H1 (cell line): ENCODE results near the gene FAM53C. TPM values are rescaled to one million over a fixed set of nuclear protein-coding genes. Genes with fewer than 3 reads are reported as not detected.

Source experiments
- CTCF ChIA-PET: fragments of 300-600 bp; sonication (Branson Sonifier 250); formaldehyde crosslinking; loops from one replicate; lab custom pipeline; 2021; ENCODE audit not compliant: partially characterized antibody; lab: Charles Lee
- POLR2A ChIA-PET: fragments of 300-600 bp; sonication (Branson Sonifier 250); formaldehyde crosslinking; loops from one replicate; lab custom pipeline; 2021; ENCODE audit warnings: inconsistent platforms; ENCODE audit not compliant: partially characterized antibody; lab: Charles Lee
- DNase-seq, 2 experiments: peaks; one replicate each; pipeline versions ENCODE4 v3.0.0 to v3.0.0-alpha.2; 2010 to 2022; ENCODE audit warnings: low spot score in 2 of 2, low read depth in 1 of 2, mixed read lengths in 1 of 2
- FAIRE-seq: peaks from 2 replicates; lab custom pipeline; 2011; peaks lifted over from hg19 to GRCh38; lab: Jason Lieb, UNC
- H2AFZ ChIP-seq: 2 replicates; pipeline ENCODE4 v1.8.1; 2012; ENCODE audit warnings: low read length, inconsistent platforms
- H2AK5ac ChIP-seq: 2 replicates; pipeline ENCODE4 v1.6.1; 2013; ENCODE audit warnings: low read depth, low read length
- H2BK120ac ChIP-seq: replicated peaks from 2 replicates; pipeline ENCODE3; 2013; ENCODE audit warnings: low read depth, low read length, inconsistent platforms
- H2BK12ac ChIP-seq: 2 replicates; pipeline ENCODE4 v1.6.1; 2013; ENCODE audit warnings: low read depth, low read length
- H2BK15ac ChIP-seq: 2 replicates; pipeline ENCODE4 v1.6.1; 2013; ENCODE audit warnings: low read length
- H2BK20ac ChIP-seq: 2 replicates; pipeline ENCODE4 v1.6.1; 2013; ENCODE audit warnings: low read length
- H2BK5ac ChIP-seq: 2 replicates; pipeline ENCODE4 v1.6.1; 2013; ENCODE audit warnings: low read depth, low read length
- H3K14ac ChIP-seq: 2 replicates; pipeline ENCODE4 v1.6.1; 2013; ENCODE audit warnings: inconsistent platforms; ENCODE audit not compliant: insufficient read length
- H3K18ac ChIP-seq: 2 replicates; pipeline ENCODE4 v1.6.1; 2013; ENCODE audit warnings: low read length; ENCODE audit errors: extremely low read depth
- H3K23ac ChIP-seq: 2 replicates; pipeline ENCODE4 v1.6.1; 2013; ENCODE audit warnings: inconsistent platforms; ENCODE audit not compliant: insufficient read length
- H3K23me2 ChIP-seq: 2 replicates; pipeline ENCODE4 v1.6.1; 2013; ENCODE audit warnings: low read depth, low read length
- H3K27ac ChIP-seq: 2 replicates; pipeline ENCODE4 v1.6.1; 2011; ENCODE audit warnings: low read depth, low read length, inconsistent platforms
- H3K27me3 ChIP-seq, 4 experiments: replicated peaks in 1 of 4; 1 replicate in 1 of 4; 2 replicates in 3 of 4; pipeline versions ENCODE4 v1.6.1 to v1.8.1; 2011 to 2013; ENCODE audit warnings: low read length in 3 of 4, mild to moderate bottlenecking in 3 of 4, inconsistent platforms in 2 of 4, mixed read lengths in 2 of 4, moderate library complexity in 1 of 4; ENCODE audit not compliant: control insufficient read depth in 3 of 4, insufficient read depth in 3 of 4; ENCODE audit errors: extremely low read depth in 1 of 4
- H3K36me3 ChIP-seq, 4 experiments: 2 replicates each; pipeline versions ENCODE4 v1.6.1 to v1.8.1; 2011 to 2013; ENCODE audit warnings: mild to moderate bottlenecking in 4 of 4, low read length in 3 of 4, moderate library complexity in 2 of 4, control low read depth in 1 of 4, inconsistent platforms in 1 of 4; ENCODE audit not compliant: insufficient read depth in 4 of 4, control insufficient read depth in 2 of 4
- H3K4ac ChIP-seq: replicated peaks from 2 replicates; pipeline ENCODE3; 2013; ENCODE audit warnings: low read length, low read depth, mixed read lengths, inconsistent platforms; ENCODE audit not compliant: insufficient read length
- H3K4me1 ChIP-seq, 4 experiments: replicated peaks in 1 of 4; 1 replicate in 1 of 4; 2 replicates in 3 of 4; pipeline versions ENCODE4 v1.6.1 to v1.8.1; 2011 to 2013; ENCODE audit warnings: low read length in 3 of 4, inconsistent platforms in 2 of 4, mixed read lengths in 1 of 4; ENCODE audit not compliant: insufficient read depth in 4 of 4, control insufficient read depth in 3 of 4
- H3K4me2 ChIP-seq, 2 experiments: 2 replicates each; pipeline versions ENCODE4 v1.6.1 to v1.8.1; 2011 to 2013; ENCODE audit warnings: low read depth in 2 of 2, low read length in 2 of 2, control low read depth in 1 of 2, inconsistent platforms in 1 of 2, mild to moderate bottlenecking in 1 of 2; ENCODE audit not compliant: insufficient read depth in 1 of 2
- H3K4me3 ChIP-seq, 4 experiments: fragments of 200-600, 300-600 bp in 1 of 4; sonication (generic), shearing (Covaris generic), sonication (Bioruptor Twin) in 1 of 4; 2 replicates each; pipeline versions ENCODE4 v1.5.1 to v1.8.1; 2011 to 2016; ENCODE audit warnings: low read length in 4 of 4, low read depth in 3 of 4, control low read depth in 2 of 4, inconsistent platforms in 2 of 4, mild to moderate bottlenecking in 2 of 4, mixed read lengths in 1 of 4, moderate library complexity in 1 of 4; ENCODE audit not compliant: insufficient read depth in 2 of 4; ENCODE audit errors: extremely low read depth in 1 of 4
- H3K56ac ChIP-seq: replicated peaks from 2 replicates; pipeline ENCODE3; 2013; ENCODE audit warnings: low read depth, mild to moderate bottlenecking, mixed read lengths, low read length, inconsistent platforms; ENCODE audit not compliant: insufficient read length
- H3K79me1 ChIP-seq: 2 replicates; pipeline ENCODE4 v1.6.1; 2013; ENCODE audit warnings: low read depth, low read length, control low read depth
- H3K79me2 ChIP-seq, 2 experiments: 2 replicates each; pipeline versions ENCODE4 v1.6.1 to v1.8.1; 2012 to 2013; ENCODE audit warnings: low read length in 2 of 2, mild to moderate bottlenecking in 2 of 2, inconsistent platforms in 1 of 2; ENCODE audit not compliant: insufficient read depth in 2 of 2, control insufficient read depth in 1 of 2
- H3K9ac ChIP-seq, 4 experiments: replicated peaks in 1 of 4; 1 replicate in 1 of 4; 2 replicates in 3 of 4; pipeline versions ENCODE4 v1.6.1 to v1.8.1; 2011 to 2013; ENCODE audit warnings: low read depth in 3 of 4, low read length in 3 of 4, control low read depth in 2 of 4, mild to moderate bottlenecking in 2 of 4, moderate library complexity in 2 of 4, inconsistent platforms in 1 of 4; ENCODE audit errors: extremely low read depth in 1 of 4
- H3K9me3 ChIP-seq, 2 experiments: 2 replicates each; pipeline versions ENCODE4 v1.6.1 to v1.8.1; 2012 to 2013; ENCODE audit warnings: mild to moderate bottlenecking in 2 of 2, moderate library complexity in 2 of 2, control low read depth in 1 of 2, inconsistent platforms in 1 of 2, low read depth in 1 of 2, low read length in 1 of 2, mixed read lengths in 1 of 2; ENCODE audit not compliant: insufficient read depth in 2 of 2
- H4K20me1 ChIP-seq, 2 experiments: replicated peaks in 1 of 2; 2 replicates each; pipeline versions ENCODE3 to v1.8.1; 2011 to 2013; ENCODE audit warnings: inconsistent platforms in 2 of 2, low read length in 2 of 2, mild to moderate bottlenecking in 1 of 2; ENCODE audit not compliant: insufficient read depth in 2 of 2, control insufficient read depth in 1 of 2
- H4K5ac ChIP-seq: 2 replicates; pipeline ENCODE4 v1.6.1; 2013; ENCODE audit warnings: low read length, low read depth, mixed read lengths, inconsistent platforms; ENCODE audit not compliant: insufficient read length
- H4K8ac ChIP-seq: 2 replicates; pipeline ENCODE4 v1.8.0; 2013; ENCODE audit warnings: mild to moderate bottlenecking, moderate library complexity, low read length, inconsistent platforms; ENCODE audit not compliant: insufficient read depth; ENCODE audit errors: extremely low read depth
- H4K91ac ChIP-seq: replicated peaks from 2 replicates; pipeline ENCODE3; 2013; ENCODE audit warnings: low read length, mixed read lengths, inconsistent platforms; ENCODE audit not compliant: insufficient read length
- CBX5 ChIP-seq: fragments of 300-800, 300-1000 bp; sonication (generic); IDR thresholded peaks from 2 replicates; pipeline ENCODE4 v1.7.1; 2016; ENCODE audit warnings: antibody characterized with exemption, low read length, low read depth
- GTF2F1 ChIP-seq: IDR thresholded peaks from 2 replicates; pipeline ENCODE4 v1.6.1; 2012; ENCODE audit warnings: low read depth, low read length, improper control_type of control experiment, borderline replicate concordance
- RAD21 ChIP-seq, 2 experiments: IDR thresholded peaks in 1 of 2; conservative IDR thresholded peaks in 1 of 2; 2 replicates each; pipeline ENCODE4 v1.6.1; 2011; ENCODE audit warnings: low read depth in 2 of 2, low read length in 2 of 2, improper control_type of control experiment in 1 of 2, inconsistent platforms in 1 of 2, mild to moderate bottlenecking in 1 of 2, moderate library complexity in 1 of 2
- RBBP5 ChIP-seq: IDR thresholded peaks from 2 replicates; pipeline ENCODE4 v1.7.1; 2012; ENCODE audit warnings: low read depth, mild to moderate bottlenecking, inconsistent platforms, low read length, moderate library complexity, borderline replicate concordance
- SIN3A ChIP-seq, 2 experiments: IDR thresholded peaks in 1 of 2; conservative IDR thresholded peaks in 1 of 2; 2 replicates each; pipeline ENCODE4 v1.6.1; 2011 to 2012; ENCODE audit warnings: low read length in 2 of 2, improper control_type of control experiment in 1 of 2, low read depth in 1 of 2, mild to moderate bottlenecking in 1 of 2
- SIRT6 ChIP-seq: IDR thresholded peaks from one replicate; pipeline ENCODE4 v1.7.1; 2012; ENCODE audit warnings: low read length, inconsistent platforms
- SP1 ChIP-seq: IDR thresholded peaks from 2 replicates; pipeline ENCODE4 v1.6.1; 2011; ENCODE audit warnings: low read depth, low read length
- SUZ12 ChIP-seq: fragments of 200-600 bp; sonication (generic); IDR thresholded peaks from 2 replicates; pipeline ENCODE4 v1.6.1; 2012; ENCODE audit warnings: mild to moderate bottlenecking, inconsistent platforms, low read length, moderate library complexity, mixed read lengths
- TAF1 ChIP-seq: IDR thresholded peaks from 2 replicates; pipeline ENCODE4 v1.6.1; 2011; ENCODE audit warnings: mild to moderate bottlenecking, low read depth, low read length
- ZNF274 ChIP-seq: IDR thresholded peaks from 2 replicates; pipeline ENCODE4 v1.7.0; 2012; ENCODE audit warnings: low read length, borderline replicate concordance; ENCODE audit errors: extremely low read depth
- WGBS, 2 experiments: shearing (Covaris generic) in 1 of 2; methylation state at CpG; one replicate each; pipeline versions ENCODE4 v1.1.6 to v1.1.7; 2013 to 2015; ENCODE audit warnings: low lambda C conversion rate in 2 of 2, mixed read lengths in 2 of 2, inconsistent platforms in 1 of 2, low coverage in 1 of 2, missing lambda C conversion rate in 1 of 2; ENCODE audit not compliant: insufficient replicate concordance in 2 of 2, insufficient coverage in 1 of 2, insufficient read length in 1 of 2; ENCODE audit errors: extremely low coverage in 1 of 2, missing lambda C conversion rate in 1 of 2; 5-methylcytosine and 5-hydroxymethylcytosine counted together
- polyA plus RNA-seq, 7 experiments: library from polyadenylated mRNA; depleted of rRNA in 3 of 7; stranded (reverse) in 5 of 7; unstranded in 2 of 7; fragments of >200 nt in 5 of 7; fragments of 200-250 nt in 2 of 7; gene quantifications; 1 replicate in 5 of 7; 2 replicates in 1 of 7; 4 replicates in 1 of 7; pipeline versions ENCODE4 v1.2.1 to v1.2.3, GENCODE V29; 2011 to 2013; ENCODE audit warnings: missing spikeins in 2 of 7, mixed read lengths in 2 of 7
- total RNA-seq: library from RNA; stranded (reverse); fragmentation: NEBNext Ultra II Directional; extraction: Animal tissue kit (Norgen Biotek cat#: 25700); gene quantifications from 2 replicates; pipeline ENCODE4 v1.2.1, GENCODE V29; 2021

The FAM53C gene
- total and polyA plus RNA-seq, 2 of the 8 experiments (the other 6 are each of a cell fraction or from before 2014, with no cell fraction given) = 57.6 to 75.3 TPM

DNA sequence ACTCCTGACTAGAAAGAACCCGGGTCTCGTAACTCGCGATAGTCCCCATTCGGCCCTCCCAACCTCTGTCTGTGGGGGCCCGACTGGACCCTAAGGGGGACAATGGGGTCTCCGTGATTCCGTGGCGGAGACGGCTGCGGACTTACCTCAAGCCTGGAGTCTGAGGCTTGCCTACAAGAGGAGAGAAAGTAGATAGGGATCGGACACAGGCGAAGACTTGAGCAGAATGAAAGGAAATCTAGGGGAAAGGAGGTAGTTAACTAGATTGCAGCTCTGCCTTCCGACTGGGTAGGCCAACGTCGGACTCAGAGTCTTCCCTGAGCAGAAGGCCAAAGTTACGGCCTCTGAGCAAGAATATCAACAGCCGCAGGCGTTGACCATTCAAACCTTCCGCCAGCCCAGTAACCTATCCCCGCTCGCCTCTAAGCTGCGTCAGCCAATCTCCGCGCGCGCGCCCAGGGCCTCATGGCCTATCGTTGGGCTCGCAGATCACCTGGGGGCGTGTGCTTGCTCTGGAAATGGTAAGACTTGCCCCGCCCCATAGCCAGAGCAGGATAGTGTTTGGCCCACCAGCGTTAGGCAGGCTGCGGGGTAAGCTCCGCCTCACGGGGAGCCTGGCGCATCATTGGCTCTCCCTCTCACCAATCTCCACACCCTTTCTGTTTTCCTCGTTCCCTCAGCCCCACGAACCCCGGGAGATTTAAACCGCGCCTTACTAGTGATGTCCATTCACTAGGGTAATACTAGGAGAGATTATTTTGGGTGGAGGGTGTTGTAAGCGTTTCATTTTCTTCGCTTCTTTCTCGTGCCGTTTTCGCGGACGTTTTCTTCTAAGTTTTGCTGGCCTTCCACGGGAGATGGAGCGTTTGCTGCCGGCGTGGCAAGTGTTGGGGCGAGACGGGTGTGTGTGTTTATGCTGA is 6.4 kb upstream of the FAM53C start, which contains the start of gene CDC25C:
TSS of gene CDC25C (minus strand) at position 356 of the 920 bp plus-strand sequence. CDS start 624 bp downstream, outside the sequence.
- H3K23me2 ChIP-seq = peaks cover 9% of the 10 kb centered on the region
- no peak within 1 kb of the TSS for H2BK120ac ChIP-seq
- no peak within 1 kb of the TSS for H3K56ac ChIP-seq
- H4K91ac ChIP-seq = no peak within 1 kb of the TSS
- H3K9ac ChIP-seq = peak within 1 kb of the TSS; percentile 41 to 97 (median 78)
- peak within 1 kb of the TSS; percentile 65 for H3K4ac ChIP-seq
- DNase-seq = peak; percentile 96 to 97
- H3K4me1 ChIP-seq = peaks cover 0 to 2% (median 0%) of the 10 kb centered on the region in 4 experiments; a peak in 2 of 7 replicates
- WGBS, 2 experiments = 1% methylated on average over 55 of the region's 55 CpGs; no CpG with 5 or more reads in 1 of the 2 experiments
- no peak within 1 kb of the TSS for H2BK15ac ChIP-seq
- H2BK5ac ChIP-seq = peak within 1 kb of the TSS; percentile 72
- FAIRE-seq = peak; percentile 81
- no peak within 1 kb of the TSS for H4K5ac ChIP-seq
- H3K36me3 ChIP-seq = peaks cover 0 to 4% (median 1%) of the 10 kb centered on the region in 4 experiments; a peak in 1 of 8 replicates
- H4K20me1 ChIP-seq = no peaks in the 10 kb centered on the region
- H3K23ac ChIP-seq = no peak within 1 kb of the TSS
- no peak within 1 kb of the TSS; the same call in 1 of the 2 replicates for H2AK5ac ChIP-seq
- no peak within 1 kb of the TSS; the same call in 1 of the 2 replicates for H3K18ac ChIP-seq
- ChIA-PET POLR2A (interaction anchor here (0.7 to 4.7 kb wide), 29 partner anchors 8 to 244 kb away, joined by 3 to 68 read pairs (median 4); partner anchors contain the start of genes BRD8, CDC23, EGR1 and GFRA3), CTCF (interaction anchor here (0.5 to 13.6 kb wide), 6 partner anchors 7 to 110 kb away, joined by 4 to 196 read pairs (median 4); partner anchors contain the start of gene KDM3B)
- H2BK12ac ChIP-seq = peak within 1 kb of the TSS; percentile 46; the same call in 1 of the 2 replicates
- H2BK20ac ChIP-seq = no peak within 1 kb of the TSS
- H3K79me1 ChIP-seq = no peaks in the 10 kb centered on the region; the same call in 1 of the 2 replicates
- peaks cover 0 to 10% of the 10 kb centered on the region in 2 experiments; a peak in 1 of 4 replicates for H3K79me2 ChIP-seq
- no peaks in the 10 kb centered on the region for H3K9me3 ChIP-seq
- H2AFZ ChIP-seq = peak within 1 kb of the TSS; percentile 93
- no peaks in the 10 kb centered on the region for H3K27me3 ChIP-seq
- H3K4me2 ChIP-seq = peak within 1 kb of the TSS; percentile 88 to 93
- H4K8ac ChIP-seq = peak within 1 kb of the TSS; percentile 84; the same call in 1 of the 2 replicates
- H3K27ac ChIP-seq = peak within 1 kb of the TSS; percentile 76
- H3K14ac ChIP-seq = no peak within 1 kb of the TSS
- peak within 1 kb of the TSS; percentile 78 to 95 (median 90) for H3K4me3 ChIP-seq
- TF ChIP-seq SP1 = peak; percentile 93
- TF ChIP-seq SUZ12 = no peak
- no peak; the same call in 1 of the 2 replicates for TF ChIP-seq GTF2F1
- TF ChIP-seq ZNF274 = no peak
- TF ChIP-seq SIRT6 = no peak
- TF ChIP-seq SIN3A (conservative IDR thresholded peaks at IDR 0.05 in 1 of 2, IDR thresholded peaks at IDR 0.05 in 1 of 2; ENCODE audit: low read depth in 1 of 2, low read length in 2 of 2) = peak; percentile 87; a peak in 3 of 4 replicates
- TF ChIP-seq RBBP5 = no peak
- peak; percentile 94 for TF ChIP-seq TAF1
- TF ChIP-seq CBX5 = no peak
- no peak for TF ChIP-seq RAD21 (IDR thresholded peaks at IDR 0.05 in 1 of 2, conservative IDR thresholded peaks at IDR 0.05 in 1 of 2; ENCODE audit: low read depth in 2 of 2, low read length in 2 of 2)
